Sciatic nerve (tissue), 2 donors: Measurements from ENCODE around the gene EGFLAM. TPM values are rescaled to one million over a fixed set of nuclear protein-coding genes. Genes with fewer than 3 reads are reported as not detected.

ENCODE experiments used
- ATAC-seq: fragments of 200-7000 bp; cut with Tn5 transposase; one replicate; pipeline ENCODE4 v1.9.1; 2020; ENCODE audit warnings: mild to moderate bottlenecking, moderate library complexity
- DNase-seq: peaks from one replicate; pipeline ENCODE4 v3.0.0-alpha.2; 2020; ENCODE audit warnings: low spot score
- intact Hi-C: fragments of 100-400 bp; cut with DNase I; formaldehyde crosslinking; loops from one replicate; pipeline ENCODE4 v1.14.2; 2022
- total RNA-seq: library from RNA; stranded (reverse); fragmentation: NEBNext Ultra II Directional; extraction: Animal tissue kit (Norgen Biotek cat#: 25700); gene quantifications from one replicate; pipeline ENCODE4 v1.2.1, GENCODE V29; 2021
- donor health status: DM: no; HTN: no; CAD: no.
- donor health status: DM: no; HTN: no; CAD: no.

EGFLAM gene
- total RNA-seq, 1 donor from 2014 or later: 48.2 TPM

DNA sequence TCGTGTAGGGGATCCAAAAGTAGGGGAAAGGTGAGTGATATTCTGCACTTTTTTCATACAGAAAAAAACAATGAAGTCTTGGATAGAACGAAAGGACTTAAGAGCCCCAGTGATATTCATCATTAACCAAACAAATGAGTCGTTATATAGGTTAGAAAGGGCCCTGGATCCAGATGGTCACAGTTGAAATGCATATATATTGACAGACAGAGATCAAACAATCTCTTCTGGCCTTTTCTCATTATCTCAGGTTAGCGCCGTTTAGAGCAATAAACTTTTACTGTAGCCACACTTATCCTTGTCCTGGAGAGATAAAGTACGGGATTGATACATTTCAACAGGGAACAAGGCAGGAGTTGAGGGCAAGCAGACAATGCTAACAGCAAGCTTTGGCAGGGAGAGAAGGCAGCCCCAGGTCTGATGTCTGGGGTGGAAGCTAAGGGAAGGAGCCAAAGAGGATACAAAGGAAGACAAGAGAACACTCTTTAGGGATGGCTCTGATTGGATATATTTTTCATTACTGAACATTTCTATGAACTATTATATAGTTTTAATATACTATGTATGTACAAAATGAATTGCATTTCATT is 221.1 kb downstream of the EGFLAM start:
- intact Hi-C loops: no loop called here
- ATAC-seq (no peak), DNase-seq (no peak)

DNA sequence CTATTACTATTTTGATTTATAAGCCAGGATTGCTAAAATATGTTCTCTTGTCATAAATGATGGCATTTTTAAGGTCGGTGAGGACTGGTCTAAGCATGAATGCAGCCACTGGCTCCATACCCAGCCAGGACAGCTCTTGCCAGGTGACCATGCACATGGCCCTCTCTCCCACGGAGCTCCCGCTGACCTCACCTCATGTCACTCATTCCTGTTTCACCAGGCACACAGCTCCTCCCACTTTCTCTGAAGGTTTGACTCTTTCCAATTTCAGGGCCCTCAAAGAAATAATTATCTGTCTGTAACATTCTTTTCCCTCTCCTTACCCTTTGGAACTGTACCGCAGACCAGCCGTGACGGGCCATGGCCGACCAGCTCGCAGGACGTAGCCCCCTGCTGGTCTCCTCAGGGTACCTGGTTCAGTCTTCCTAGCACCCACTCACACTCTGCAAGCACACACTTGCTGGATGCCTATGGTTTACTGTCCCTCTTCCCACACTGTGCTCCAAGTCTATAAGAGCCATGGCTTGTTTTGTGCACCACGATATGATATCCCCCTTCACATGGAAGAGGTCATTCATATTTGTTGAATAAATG is 225.5 kb downstream of the EGFLAM start:
- ATAC-seq: peak; percentile 15
- intact Hi-C loops: no loop called here
- no peak for DNase-seq

DNA sequence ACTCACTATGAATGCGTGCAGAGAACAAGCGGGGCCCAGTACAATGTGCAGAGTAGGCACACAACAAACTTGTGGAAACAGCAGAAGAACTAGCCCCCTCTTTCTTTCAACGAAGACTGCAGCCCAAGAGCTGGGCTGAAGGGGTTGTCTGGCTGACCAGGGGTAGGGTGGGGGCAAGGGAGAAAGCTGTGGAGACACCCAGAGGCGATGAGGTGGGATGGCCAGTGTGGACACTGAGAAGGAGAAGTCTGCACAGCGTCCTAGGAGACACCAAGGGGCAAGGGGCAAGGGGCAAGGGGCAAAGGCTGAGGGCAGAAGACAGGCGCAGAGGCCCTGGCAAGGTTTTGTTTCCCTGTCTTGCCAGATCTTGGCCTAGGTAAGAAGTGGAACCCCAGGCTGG is 235.8 kb downstream of the EGFLAM start:
- intact Hi-C loops: no loop called here
- ATAC-seq (peak; percentile 32), DNase-seq (no peak)

DNA sequence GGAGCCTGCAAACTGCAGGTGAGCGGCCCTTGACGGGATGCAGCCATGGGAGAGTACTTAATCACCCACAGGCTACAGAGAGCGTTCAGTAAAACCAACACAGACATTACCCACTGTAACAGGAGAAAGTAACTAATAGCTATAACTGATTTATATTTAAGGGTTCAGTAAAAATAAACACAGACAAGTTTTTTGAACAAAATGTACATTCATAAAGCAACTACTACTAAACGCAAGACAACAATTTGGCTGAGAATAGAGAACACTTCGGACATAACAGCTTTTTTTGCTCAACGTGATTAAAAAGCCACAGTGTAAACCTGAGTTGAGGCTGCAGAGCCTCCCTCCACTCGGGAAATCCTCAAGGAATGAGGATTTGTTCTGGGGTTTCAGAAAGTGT is 236.4 kb downstream of the EGFLAM start:
- no peak for DNase-seq
- no peak for ATAC-seq
- intact Hi-C loops: no loop called here

DNA sequence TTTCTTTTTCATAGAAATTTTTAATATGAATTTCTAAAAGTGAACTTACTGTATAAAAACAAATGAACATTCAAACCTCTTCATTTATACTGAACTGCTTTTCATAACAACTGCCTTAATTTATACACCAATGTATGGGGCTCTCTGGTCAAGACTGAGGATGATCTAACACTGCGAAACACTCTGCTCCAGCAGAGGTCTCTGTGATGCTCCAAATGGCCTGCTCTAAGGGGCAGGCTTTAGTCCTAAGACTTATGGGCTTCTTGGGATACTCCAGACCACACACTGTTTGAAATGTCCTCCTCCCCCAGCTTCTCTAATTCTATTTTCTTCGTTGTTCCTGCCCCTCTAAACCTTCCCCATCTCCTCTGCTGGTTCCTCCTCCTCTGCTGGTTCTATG is 239.6 kb downstream of the EGFLAM start:
- ATAC-seq (peak; percentile 72), DNase-seq (no peak)
- intact Hi-C loops: no loop called here

DNA sequence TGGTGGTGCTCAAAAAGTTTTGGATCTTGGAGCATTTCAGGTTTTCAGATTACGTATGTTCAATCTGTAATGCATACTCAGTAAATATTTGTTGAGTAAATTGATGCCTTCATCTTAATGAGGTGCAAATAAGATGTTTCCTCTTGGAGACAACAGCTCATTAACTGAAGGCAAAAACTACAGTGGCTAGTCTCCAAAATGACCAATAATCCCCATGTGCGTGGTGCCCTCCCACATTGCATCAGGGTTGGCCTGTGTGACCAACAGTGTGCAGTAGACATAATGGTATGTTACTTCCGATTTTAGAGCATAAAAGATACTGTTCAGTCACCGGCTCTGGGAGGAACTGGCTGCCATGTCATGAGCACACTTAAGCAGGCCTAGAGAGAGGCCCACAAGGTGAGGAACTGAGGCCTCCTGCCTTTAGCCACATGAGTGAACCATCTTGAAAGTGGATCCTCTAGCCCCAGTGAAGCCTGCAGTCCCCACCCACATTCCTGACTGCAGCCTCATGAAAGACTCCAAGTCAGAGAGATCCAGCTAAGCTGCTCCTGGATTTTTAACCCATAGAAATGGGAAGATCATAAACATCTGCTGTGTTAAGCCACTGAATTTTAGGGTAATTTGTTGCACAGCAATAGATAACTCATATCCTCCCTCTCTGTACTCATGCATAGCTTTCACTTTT is 242.4 kb downstream of the EGFLAM start:
- ATAC-seq (no peak), DNase-seq (no peak)
- intact Hi-C loops: no loop called here

DNA sequence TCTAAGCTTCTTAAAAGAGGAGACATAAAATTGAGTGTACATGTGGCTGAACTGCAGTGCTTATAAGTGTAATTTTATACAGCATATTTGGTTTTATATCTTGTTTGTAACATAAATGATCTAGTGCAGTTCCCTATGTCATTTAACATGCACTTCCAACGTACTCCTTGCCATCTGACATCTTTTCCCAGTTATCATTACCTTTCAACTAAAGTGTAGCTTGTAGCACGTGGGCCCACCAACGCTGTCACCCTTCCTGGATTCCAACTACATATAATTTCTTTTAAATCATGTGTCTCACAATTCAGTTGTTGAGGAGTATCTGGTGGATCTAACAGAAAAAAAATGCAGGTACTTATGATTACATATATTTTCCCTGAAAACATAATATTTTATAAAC is 247.9 kb downstream of the EGFLAM start:
- DNase-seq (no peak), ATAC-seq (no peak)
- intact Hi-C loops: no loop called here

DNA sequence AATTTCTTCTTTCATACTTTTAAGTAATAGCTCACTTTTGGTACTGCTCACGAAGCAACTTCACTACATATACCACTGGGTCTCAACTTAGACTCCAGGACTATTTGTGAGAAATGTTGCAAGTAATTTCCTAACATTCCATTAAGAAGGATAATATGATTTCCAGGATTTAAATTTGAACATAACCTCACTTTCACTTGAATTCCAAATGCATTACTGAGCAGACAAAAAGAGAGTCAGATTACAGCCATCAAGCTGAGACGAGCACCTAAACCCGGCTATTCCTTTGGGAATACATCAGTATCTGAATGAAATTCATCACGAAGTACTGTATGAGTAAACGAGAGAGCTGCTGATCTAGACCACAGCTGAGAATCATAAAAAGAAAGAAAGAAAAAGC is 250.8 kb downstream of the EGFLAM start:
- intact Hi-C loops: loop anchor here (1.0 kb wide), 1 partner anchor 14 kb away; no protein-coding TSS in a partner anchor
- ATAC-seq (no peak), DNase-seq (no peak)
